ENCODE measurements around the gene TMEM17. TPM values are rescaled to one million over a fixed set of nuclear protein-coding genes. Genes with fewer than 3 reads are reported as not detected.
A peak's percentile ranks its signal among the peaks of the same experiment; 100 is the strongest.

TMEM17 gene
- polyA plus RNA-seq, 1 of the 3 experiments (the other 2 are of a cell fraction), result 5.5 TPM

DNA sequence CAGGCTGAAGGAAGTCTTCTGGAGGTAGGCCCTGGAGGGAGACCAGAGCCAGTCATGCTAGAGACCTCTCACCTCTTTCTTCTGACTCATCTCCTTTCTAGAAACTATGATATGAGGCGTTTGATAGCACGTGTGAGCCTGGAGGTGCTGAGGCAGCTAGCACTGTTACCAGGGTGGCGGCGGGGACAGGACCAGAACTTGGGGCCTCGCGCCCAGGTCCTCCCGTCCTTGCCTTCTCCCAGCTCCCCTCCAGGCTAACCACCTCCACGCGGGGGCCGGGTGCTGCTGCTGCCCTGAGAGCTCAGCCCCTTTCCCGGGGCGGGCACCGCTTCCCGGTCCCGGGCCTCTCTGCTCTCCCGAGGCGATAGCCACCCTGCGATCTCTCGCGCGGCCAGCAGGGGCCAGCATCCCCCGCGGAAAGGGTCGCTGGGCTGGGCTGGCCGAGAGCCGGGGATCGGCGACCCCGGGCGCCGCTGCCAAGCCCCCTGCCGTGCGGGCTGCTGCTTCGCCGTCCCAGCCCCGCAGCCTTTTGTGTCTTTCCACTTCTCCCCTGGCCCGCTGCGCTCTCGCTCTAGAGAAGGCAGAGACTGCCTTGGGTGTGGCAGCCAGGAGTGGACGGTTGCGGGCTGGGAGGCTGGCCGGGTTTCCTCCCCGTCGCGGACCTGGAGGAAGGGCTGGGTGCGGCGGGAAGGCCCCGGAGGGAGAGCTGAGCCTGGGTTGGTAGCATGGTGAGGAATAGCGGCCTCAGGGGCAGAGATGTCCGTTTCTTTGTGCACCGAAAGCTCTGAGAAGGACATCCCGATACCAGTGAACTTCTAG, 49.1 kb downstream of the TMEM17 start:
- DNase-seq, result peak; percentile 95
- POLR2A ChIA-PET, result interaction anchor here (0.7 to 1.8 kb wide), 2 partner anchors 49 to 318 kb away, joined by 4 read pairs; partner anchors contain the start of gene TMEM17
- Histone ChIP-seq H3K9me2 (no peaks in the 10 kb centered on the region), H3K36me3 (replicated peaks in 1 of 2; ENCODE audit: control insufficient read depth in 1 of 2, insufficient read depth in 2 of 2, low read length in 1 of 2) (no peaks in the 10 kb centered on the region), H3K27ac (ENCODE audit: low read depth in 2 of 2, low read length in 1 of 2) (peak overlapping the region; percentile 32 to 63; a peak in 2 of 4 replicates), H3K4me1 (ENCODE audit: control insufficient read depth in 1 of 2, insufficient read depth in 2 of 2, low read depth in 1 of 2, low read length in 1 of 2) (peaks cover 0 to 12% of the 10 kb centered on the region in 2 experiments; a peak in 1 of 4 replicates), H3K4me2 (peak overlapping the region; percentile 79), H2AFZ (ENCODE audit: low read depth) (peak overlapping the region; percentile 96), H3F3A (replicated peaks; ENCODE audit: insufficient read depth) (no peaks in the 10 kb centered on the region), H3K79me2 (ENCODE audit: insufficient read depth) (no peaks in the 10 kb centered on the region), H3K9ac (peak overlapping the region; percentile 75), H3K9me3 (no peaks in the 10 kb centered on the region), H4K20me1 (ENCODE audit: insufficient read depth) (no peaks in the 10 kb centered on the region), H3K27me3 (ENCODE audit: insufficient read depth) (no peaks in the 10 kb centered on the region), H3K4me3 (ENCODE audit: low read depth in 2 of 2, low read length in 1 of 2) (peak overlapping the region; percentile 58 to 67)
- WGBS (ENCODE audit: low lambda C conversion rate), result 14% methylated on average over 30 of the region's 52 CpGs
- CTCF ChIA-PET, result interaction anchor here (0.6 to 14.0 kb wide), 81 partner anchors 9 to 1172 kb away, joined by 3 to 304 read pairs (median 4); partner anchors contain the start of genes EHBP1, TMEM17 and WDPCP
- no peak for TF ChIP-seq FOSL2 (IDR thresholded peaks at IDR 0.05; ENCODE audit: borderline replicate concordance, low read depth)
- no peak for TF ChIP-seq ELF1 (IDR thresholded peaks at IDR 0.05)
- TF ChIP-seq, protein P1, sequence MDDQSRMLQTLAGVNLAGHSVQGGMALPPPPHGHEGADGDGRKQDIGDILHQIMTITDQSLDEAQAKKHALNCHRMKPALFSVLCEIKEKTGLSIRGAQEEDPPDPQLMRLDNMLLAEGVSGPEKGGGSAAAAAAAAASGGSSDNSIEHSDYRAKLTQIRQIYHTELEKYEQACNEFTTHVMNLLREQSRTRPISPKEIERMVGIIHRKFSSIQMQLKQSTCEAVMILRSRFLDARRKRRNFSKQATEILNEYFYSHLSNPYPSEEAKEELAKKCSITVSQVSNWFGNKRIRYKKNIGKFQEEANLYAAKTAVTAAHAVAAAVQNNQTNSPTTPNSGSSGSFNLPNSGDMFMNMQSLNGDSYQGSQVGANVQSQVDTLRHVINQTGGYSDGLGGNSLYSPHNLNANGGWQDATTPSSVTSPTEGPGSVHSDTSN (IDR thresholded peaks at IDR 0.05), result no peak
- peak; percentile 86 for TF ChIP-seq SMC3 (IDR thresholded peaks at IDR 0.05; ENCODE audit: low read depth, low read length)
- no peak; the same call in 1 of the 2 replicates for TF ChIP-seq TAF1 (IDR thresholded peaks at IDR 0.05; ENCODE audit: borderline replicate concordance, low read depth, low read length)
- TF ChIP-seq, protein P2, sequence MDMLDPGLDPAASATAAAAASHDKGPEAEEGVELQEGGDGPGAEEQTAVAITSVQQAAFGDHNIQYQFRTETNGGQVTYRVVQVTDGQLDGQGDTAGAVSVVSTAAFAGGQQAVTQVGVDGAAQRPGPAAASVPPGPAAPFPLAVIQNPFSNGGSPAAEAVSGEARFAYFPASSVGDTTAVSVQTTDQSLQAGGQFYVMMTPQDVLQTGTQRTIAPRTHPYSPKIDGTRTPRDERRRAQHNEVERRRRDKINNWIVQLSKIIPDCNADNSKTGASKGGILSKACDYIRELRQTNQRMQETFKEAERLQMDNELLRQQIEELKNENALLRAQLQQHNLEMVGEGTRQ (IDR thresholded peaks at IDR 0.05; ENCODE audit: borderline replicate concordance, low read depth, low read length), result no peak
- TF ChIP-seq, protein P3, sequence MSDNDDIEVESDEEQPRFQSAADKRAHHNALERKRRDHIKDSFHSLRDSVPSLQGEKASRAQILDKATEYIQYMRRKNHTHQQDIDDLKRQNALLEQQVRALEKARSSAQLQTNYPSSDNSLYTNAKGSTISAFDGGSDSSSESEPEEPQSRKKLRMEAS (IDR thresholded peaks at IDR 0.05; ENCODE audit: low read depth), result 0 out of 2 replicates have a peak, but pooled peaks have one; percentile 13
- no peak for TF ChIP-seq POLR2AphosphoS5 (IDR thresholded peaks at IDR 0.05; ENCODE audit: low read depth, low read length)
- no peak for TF ChIP-seq EZH2phosphoT487 (IDR thresholded peaks at IDR 0.05; ENCODE audit: borderline replicate concordance, low read depth)
- no peak; a peak in 1 of 4 replicates for TF ChIP-seq EP300 (IDR thresholded peaks at IDR 0.05; ENCODE audit: borderline replicate concordance in 1 of 2, low read depth in 1 of 2, low read length in 1 of 2)
- TF ChIP-seq, protein P4, sequence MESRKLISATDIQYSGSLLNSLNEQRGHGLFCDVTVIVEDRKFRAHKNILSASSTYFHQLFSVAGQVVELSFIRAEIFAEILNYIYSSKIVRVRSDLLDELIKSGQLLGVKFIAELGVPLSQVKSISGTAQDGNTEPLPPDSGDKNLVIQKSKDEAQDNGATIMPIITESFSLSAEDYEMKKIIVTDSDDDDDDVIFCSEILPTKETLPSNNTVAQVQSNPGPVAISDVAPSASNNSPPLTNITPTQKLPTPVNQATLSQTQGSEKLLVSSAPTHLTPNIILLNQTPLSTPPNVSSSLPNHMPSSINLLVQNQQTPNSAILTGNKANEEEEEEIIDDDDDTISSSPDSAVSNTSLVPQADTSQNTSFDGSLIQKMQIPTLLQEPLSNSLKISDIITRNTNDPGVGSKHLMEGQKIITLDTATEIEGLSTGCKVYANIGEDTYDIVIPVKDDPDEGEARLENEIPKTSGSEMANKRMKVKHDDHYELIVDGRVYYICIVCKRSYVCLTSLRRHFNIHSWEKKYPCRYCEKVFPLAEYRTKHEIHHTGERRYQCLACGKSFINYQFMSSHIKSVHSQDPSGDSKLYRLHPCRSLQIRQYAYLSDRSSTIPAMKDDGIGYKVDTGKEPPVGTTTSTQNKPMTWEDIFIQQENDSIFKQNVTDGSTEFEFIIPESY (IDR thresholded peaks at IDR 0.05; ENCODE audit: borderline replicate concordance, low read depth), result no peak
- TF ChIP-seq, protein P5, sequence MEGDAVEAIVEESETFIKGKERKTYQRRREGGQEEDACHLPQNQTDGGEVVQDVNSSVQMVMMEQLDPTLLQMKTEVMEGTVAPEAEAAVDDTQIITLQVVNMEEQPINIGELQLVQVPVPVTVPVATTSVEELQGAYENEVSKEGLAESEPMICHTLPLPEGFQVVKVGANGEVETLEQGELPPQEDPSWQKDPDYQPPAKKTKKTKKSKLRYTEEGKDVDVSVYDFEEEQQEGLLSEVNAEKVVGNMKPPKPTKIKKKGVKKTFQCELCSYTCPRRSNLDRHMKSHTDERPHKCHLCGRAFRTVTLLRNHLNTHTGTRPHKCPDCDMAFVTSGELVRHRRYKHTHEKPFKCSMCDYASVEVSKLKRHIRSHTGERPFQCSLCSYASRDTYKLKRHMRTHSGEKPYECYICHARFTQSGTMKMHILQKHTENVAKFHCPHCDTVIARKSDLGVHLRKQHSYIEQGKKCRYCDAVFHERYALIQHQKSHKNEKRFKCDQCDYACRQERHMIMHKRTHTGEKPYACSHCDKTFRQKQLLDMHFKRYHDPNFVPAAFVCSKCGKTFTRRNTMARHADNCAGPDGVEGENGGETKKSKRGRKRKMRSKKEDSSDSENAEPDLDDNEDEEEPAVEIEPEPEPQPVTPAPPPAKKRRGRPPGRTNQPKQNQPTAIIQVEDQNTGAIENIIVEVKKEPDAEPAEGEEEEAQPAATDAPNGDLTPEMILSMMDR (IDR thresholded peaks at IDR 0.05), result peak; percentile 83
- TF ChIP-seq FOXM1 (IDR thresholded peaks at IDR 0.05; ENCODE audit: low read depth), result 0 out of 2 replicates have a peak, but pooled peaks have one; percentile 21
- TF ChIP-seq NRF1 (IDR thresholded peaks at IDR 0.05; ENCODE audit: low read depth, low read length), result no peak
- 0 out of 2 replicates have a peak, but pooled peaks have one; percentile 7 for TF ChIP-seq TCF12 (IDR thresholded peaks at IDR 0.05)
- no peak for TF ChIP-seq YY1 (IDR thresholded peaks at IDR 0.05; ENCODE audit: low read depth)
- TF ChIP-seq MXI1 (IDR thresholded peaks at IDR 0.05; ENCODE audit: low read depth, low read length), result no peak
- TF ChIP-seq TEAD4 (IDR thresholded peaks at IDR 0.05; ENCODE audit: borderline replicate concordance, insufficient read depth), result no peak
- peak; percentile 49; the same call in 1 of the 2 replicates for TF ChIP-seq RXRA (IDR thresholded peaks at IDR 0.05; ENCODE audit: borderline replicate concordance, low read depth)
- TF ChIP-seq, protein P6, sequence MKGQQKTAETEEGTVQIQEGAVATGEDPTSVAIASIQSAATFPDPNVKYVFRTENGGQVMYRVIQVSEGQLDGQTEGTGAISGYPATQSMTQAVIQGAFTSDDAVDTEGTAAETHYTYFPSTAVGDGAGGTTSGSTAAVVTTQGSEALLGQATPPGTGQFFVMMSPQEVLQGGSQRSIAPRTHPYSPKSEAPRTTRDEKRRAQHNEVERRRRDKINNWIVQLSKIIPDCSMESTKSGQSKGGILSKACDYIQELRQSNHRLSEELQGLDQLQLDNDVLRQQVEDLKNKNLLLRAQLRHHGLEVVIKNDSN (IDR thresholded peaks at IDR 0.05; ENCODE audit: borderline replicate concordance, low read depth), result 0 out of 2 replicates have a peak, but pooled peaks have one; percentile 10
- no peak for TF ChIP-seq GABPA (IDR thresholded peaks at IDR 0.05; ENCODE audit: low read depth)
- TF ChIP-seq NFIC (IDR thresholded peaks at IDR 0.05; ENCODE audit: borderline replicate concordance), result peak; percentile 40; the same call in 1 of the 2 replicates
- TF ChIP-seq, protein P7, sequence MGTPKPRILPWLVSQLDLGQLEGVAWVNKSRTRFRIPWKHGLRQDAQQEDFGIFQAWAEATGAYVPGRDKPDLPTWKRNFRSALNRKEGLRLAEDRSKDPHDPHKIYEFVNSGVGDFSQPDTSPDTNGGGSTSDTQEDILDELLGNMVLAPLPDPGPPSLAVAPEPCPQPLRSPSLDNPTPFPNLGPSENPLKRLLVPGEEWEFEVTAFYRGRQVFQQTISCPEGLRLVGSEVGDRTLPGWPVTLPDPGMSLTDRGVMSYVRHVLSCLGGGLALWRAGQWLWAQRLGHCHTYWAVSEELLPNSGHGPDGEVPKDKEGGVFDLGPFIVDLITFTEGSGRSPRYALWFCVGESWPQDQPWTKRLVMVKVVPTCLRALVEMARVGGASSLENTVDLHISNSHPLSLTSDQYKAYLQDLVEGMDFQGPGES (IDR thresholded peaks at IDR 0.05; ENCODE audit: low read depth, low read length), result no peak
- no peak for TF ChIP-seq JUND (IDR thresholded peaks at IDR 0.05)

Data from SK-N-SH (cell line).